Measurements from ENCODE around the gene MTF2.

Gene MTF2

GRCh38 chr1:93143136-93143535, 64.1 kb downstream of the MTF2 start:
- no peak overlapping the region for H3K27ac ChIP-seq (replicated peaks; ENCODE audit: low read length)
- H3K23ac ChIP-seq (ENCODE audit: low read depth, low read length, poor library complexity), result no peak overlapping the region
- H2BK120ac ChIP-seq (ENCODE audit: low read depth, low read length), result no peak overlapping the region
- H4K91ac ChIP-seq (ENCODE audit: low read depth, low read length, poor library complexity), result no peak overlapping the region
- no peak overlapping the region for H2AK5ac ChIP-seq (ENCODE audit: low read depth, low read length)
- DNase-seq (ENCODE audit: low spot score), result no peak
- H3K9me3 ChIP-seq (replicated peaks in 1 of 2; ENCODE audit: control insufficient read depth in 2 of 2, insufficient read depth in 1 of 2, low read depth in 1 of 2, low read length in 2 of 2), result no peaks in the 10 kb centered on the region
- peaks cover 0 to 56% of the 10 kb centered on the region in 2 donors for H3K36me3 ChIP-seq (replicated peaks in 1 of 2; ENCODE audit: control insufficient read depth in 2 of 2, insufficient read depth in 2 of 2, low read length in 2 of 2)
- H3K4ac ChIP-seq (ENCODE audit: low read length), result no peak overlapping the region
- no peak overlapping the region for H3K4me3 ChIP-seq (ENCODE audit: low read length in 2 of 2)
- H2BK15ac ChIP-seq (ENCODE audit: low read length), result no peak overlapping the region
- H3K79me1 ChIP-seq (ENCODE audit: low read depth, low read length), result peaks cover 3% of the 10 kb centered on the region
- H2AFZ ChIP-seq (ENCODE audit: low read length), result no peak overlapping the region
- no peak overlapping the region for H3K4me2 ChIP-seq (ENCODE audit: insufficient read depth, low read length, poor library complexity, severe bottlenecking)
- H3K9ac ChIP-seq (ENCODE audit: low read depth, low read length, poor library complexity), result no peak overlapping the region
- H4K8ac ChIP-seq (ENCODE audit: low read depth, low read length), result no peak overlapping the region
- no peak overlapping the region for H2BK12ac ChIP-seq (ENCODE audit: low read length)
- no CpG with 5 or more reads among the region's 1 CpG for WGBS, 2 donors (ENCODE audit: extremely low coverage in 2 of 2, insufficient read length in 2 of 2, insufficient replicate concordance in 1 of 2)
- no peak overlapping the region for H3K14ac ChIP-seq (ENCODE audit: low read length)
- no peaks in the 10 kb centered on the region for H3K27me3 ChIP-seq (ENCODE audit: control insufficient read depth in 3 of 3, insufficient read depth in 3 of 3, low read depth in 1 of 3, low read length in 3 of 3)
- H2BK5ac ChIP-seq (ENCODE audit: low read length), result no peak overlapping the region
- H3K4me1 ChIP-seq (ENCODE audit: control insufficient read depth in 2 of 2, insufficient read depth in 1 of 2, low read depth in 1 of 2, low read length in 2 of 2), result no peaks in the 10 kb centered on the region
- H3K18ac ChIP-seq (ENCODE audit: low read length), result no peak overlapping the region

- H3K9me3 ChIP-seq (replicated peaks in 1 of 2; ENCODE audit: control insufficient read depth in 2 of 2, insufficient read depth in 1 of 2, low read depth in 1 of 2, low read length in 2 of 2), result no peaks in the 10 kb centered on the region
- H2AFZ ChIP-seq (ENCODE audit: low read length), result no peak overlapping the region
- H4K8ac ChIP-seq (ENCODE audit: low read depth, low read length), result no peak overlapping the region
- no peak overlapping the region for H3K4ac ChIP-seq (ENCODE audit: low read length)
- no peak overlapping the region for H2BK12ac ChIP-seq (ENCODE audit: low read length)
- H3K27ac ChIP-seq (replicated peaks; ENCODE audit: low read length), result no peak overlapping the region
- no peak overlapping the region for H2AK5ac ChIP-seq (ENCODE audit: low read depth, low read length)
- no peak overlapping the region for H3K4me3 ChIP-seq (ENCODE audit: low read length in 2 of 2)
- no peak overlapping the region for H2BK5ac ChIP-seq (ENCODE audit: low read length)
- no peak overlapping the region for H3K14ac ChIP-seq (ENCODE audit: low read length)
- peaks cover 3% of the 10 kb centered on the region for H3K79me1 ChIP-seq (ENCODE audit: low read depth, low read length)
- H4K91ac ChIP-seq (ENCODE audit: low read depth, low read length, poor library complexity), result no peak overlapping the region
- H2BK15ac ChIP-seq (ENCODE audit: low read length), result no peak overlapping the region
- no peak overlapping the region for H3K9ac ChIP-seq (ENCODE audit: low read depth, low read length, poor library complexity)
- H3K4me1 ChIP-seq (ENCODE audit: control insufficient read depth in 2 of 2, insufficient read depth in 1 of 2, low read depth in 1 of 2, low read length in 2 of 2), result no peaks in the 10 kb centered on the region
- H2BK120ac ChIP-seq (ENCODE audit: low read depth, low read length), result no peak overlapping the region
- no peak for DNase-seq (ENCODE audit: low spot score)
- H3K27me3 ChIP-seq (ENCODE audit: control insufficient read depth in 3 of 3, insufficient read depth in 3 of 3, low read depth in 1 of 3, low read length in 3 of 3), result no peaks in the 10 kb centered on the region
- no peak overlapping the region for H3K4me2 ChIP-seq (ENCODE audit: insufficient read depth, low read length, poor library complexity, severe bottlenecking)
- H3K18ac ChIP-seq (ENCODE audit: low read length), result no peak overlapping the region
- no peak overlapping the region for H3K23ac ChIP-seq (ENCODE audit: low read depth, low read length, poor library complexity)
- H3K36me3 ChIP-seq (replicated peaks in 1 of 2; ENCODE audit: control insufficient read depth in 2 of 2, insufficient read depth in 2 of 2, low read length in 2 of 2), result peaks cover 0 to 56% of the 10 kb centered on the region in 2 donors
- no CpG with 5 or more reads among the region's 4 CpGs for WGBS, 2 donors (ENCODE audit: extremely low coverage in 2 of 2, insufficient read length in 2 of 2, insufficient replicate concordance in 1 of 2)
Measured at GRCh38 chr1:93143769-93144168, 64.7 kb downstream of the MTF2 start.

GRCh38 chr1:93148001-93148400, 68.9 kb downstream of the MTF2 start:
- no peak overlapping the region for H3K4me2 ChIP-seq (ENCODE audit: insufficient read depth, low read length, poor library complexity, severe bottlenecking)
- no peak for DNase-seq (ENCODE audit: low spot score)
- H3K27ac ChIP-seq (replicated peaks; ENCODE audit: low read length), result no peak overlapping the region
- no peak overlapping the region for H2BK15ac ChIP-seq (ENCODE audit: low read length)
- H3K18ac ChIP-seq (ENCODE audit: low read length), result no peak overlapping the region
- no peak overlapping the region for H2AFZ ChIP-seq (ENCODE audit: low read length)
- H3K4me1 ChIP-seq (ENCODE audit: control insufficient read depth in 2 of 2, insufficient read depth in 1 of 2, low read depth in 1 of 2, low read length in 2 of 2), result no peaks in the 10 kb centered on the region
- WGBS, 2 donors (ENCODE audit: extremely low coverage in 2 of 2, insufficient read length in 2 of 2, insufficient replicate concordance in 1 of 2), result no CpG with 5 or more reads among the region's 7 CpGs
- H3K9ac ChIP-seq (ENCODE audit: low read depth, low read length, poor library complexity), result no peak overlapping the region
- H3K27me3 ChIP-seq (ENCODE audit: control insufficient read depth in 3 of 3, insufficient read depth in 3 of 3, low read depth in 1 of 3, low read length in 3 of 3), result no peaks in the 10 kb centered on the region
- H2BK5ac ChIP-seq (ENCODE audit: low read length), result no peak overlapping the region
- H3K4ac ChIP-seq (ENCODE audit: low read length), result no peak overlapping the region
- H2BK120ac ChIP-seq (ENCODE audit: low read depth, low read length), result no peak overlapping the region
- no peaks in the 10 kb centered on the region for H3K79me1 ChIP-seq (ENCODE audit: low read depth, low read length)
- H3K36me3 ChIP-seq (replicated peaks in 1 of 2; ENCODE audit: control insufficient read depth in 2 of 2, insufficient read depth in 2 of 2, low read length in 2 of 2), result peaks cover 0 to 55% of the 10 kb centered on the region in 2 donors
- H3K4me3 ChIP-seq (ENCODE audit: low read length in 2 of 2), result no peak overlapping the region
- H2BK12ac ChIP-seq (ENCODE audit: low read length), result no peak overlapping the region
- H2AK5ac ChIP-seq (ENCODE audit: low read depth, low read length), result no peak overlapping the region
- H3K23ac ChIP-seq (ENCODE audit: low read depth, low read length, poor library complexity), result no peak overlapping the region
- H4K8ac ChIP-seq (ENCODE audit: low read depth, low read length), result no peak overlapping the region
- no peaks in the 10 kb centered on the region for H3K9me3 ChIP-seq (replicated peaks in 1 of 2; ENCODE audit: control insufficient read depth in 2 of 2, insufficient read depth in 1 of 2, low read depth in 1 of 2, low read length in 2 of 2)
- no peak overlapping the region for H4K91ac ChIP-seq (ENCODE audit: low read depth, low read length, poor library complexity)
- H3K14ac ChIP-seq (ENCODE audit: low read length), result no peak overlapping the region

GRCh38 chr1:93150729-93151128, 71.6 kb downstream of the MTF2 start:
- Histone ChIP-seq H3K14ac (ENCODE audit: low read length) (no peak overlapping the region), H2AK5ac (ENCODE audit: low read depth, low read length) (no peak overlapping the region), H3K4me3 (ENCODE audit: low read length in 2 of 2) (no peak overlapping the region), H2BK15ac (ENCODE audit: low read length) (no peak overlapping the region), H2BK12ac (ENCODE audit: low read length) (no peak overlapping the region), H2BK120ac (ENCODE audit: low read depth, low read length) (no peak overlapping the region), H3K36me3 (replicated peaks in 1 of 2; ENCODE audit: control insufficient read depth in 2 of 2, insufficient read depth in 2 of 2, low read length in 2 of 2) (peaks cover 2 to 79% of the 10 kb centered on the region in 2 donors), H3K27ac (replicated peaks; ENCODE audit: low read length) (no peak overlapping the region), H4K91ac (ENCODE audit: low read depth, low read length, poor library complexity) (no peak overlapping the region), H3K4me1 (ENCODE audit: control insufficient read depth in 2 of 2, insufficient read depth in 1 of 2, low read depth in 1 of 2, low read length in 2 of 2) (no peaks in the 10 kb centered on the region), H3K27me3 (ENCODE audit: control insufficient read depth in 3 of 3, insufficient read depth in 3 of 3, low read depth in 1 of 3, low read length in 3 of 3) (no peaks in the 10 kb centered on the region), H3K79me1 (ENCODE audit: low read depth, low read length) (no peaks in the 10 kb centered on the region), H3K9ac (ENCODE audit: low read depth, low read length, poor library complexity) (no peak overlapping the region), H2AFZ (ENCODE audit: low read length) (no peak overlapping the region), H3K18ac (ENCODE audit: low read length) (no peak overlapping the region), H3K23ac (ENCODE audit: low read depth, low read length, poor library complexity) (no peak overlapping the region), H3K4me2 (ENCODE audit: insufficient read depth, low read length, poor library complexity, severe bottlenecking) (no peak overlapping the region), H4K8ac (ENCODE audit: low read depth, low read length) (no peak overlapping the region), H2BK5ac (ENCODE audit: low read length) (no peak overlapping the region), H3K4ac (ENCODE audit: low read length) (no peak overlapping the region), H3K9me3 (replicated peaks in 1 of 2; ENCODE audit: control insufficient read depth in 2 of 2, insufficient read depth in 1 of 2, low read depth in 1 of 2, low read length in 2 of 2) (no peaks in the 10 kb centered on the region)
- DNase-seq (ENCODE audit: low spot score), result no peak
- WGBS, 2 donors (ENCODE audit: extremely low coverage in 2 of 2, insufficient read length in 2 of 2, insufficient replicate concordance in 1 of 2), result no CpG with 5 or more reads among the region's 1 CpG
